Inflammatory macrophage (primary cell): ENCODE results near the gene CDK4.

Experiments used
- DNase-seq, 2 donors: peaks; one replicate each; pipeline ENCODE4 v3.0.0-alpha.2; 2020 to 2022

The CDK4 gene

GRCh38 chr12:57771873-57772428, 19.8 kb upstream of the CDK4 start, which contains the start of gene METTL1:
METTL1 (minus strand) TSS chr12:57772105; CDS start chr12:57772083, 22 bp downstream.
- DNase-seq = peak; percentile 98

- peak; percentile 88 to 95 for DNase-seq
Measured at GRCh38 chr12:57771236-57771872, 19.2 kb upstream of the CDK4 start.

- DNase-seq = peak in 1 of 2 donors; percentile 39
Measured at GRCh38 chr12:57770734-57771133, 18.6 kb upstream of the CDK4 start.

- DNase-seq = no peak
Measured at GRCh38 chr12:57769594-57769993, 17.5 kb upstream of the CDK4 start.

GRCh38 chr12:57767876-57768275, 15.8 kb upstream of the CDK4 start:
- no peak for DNase-seq

GRCh38 chr12:57767305-57767698, 15.2 kb upstream of the CDK4 start:
- DNase-seq = no peak

DNA sequence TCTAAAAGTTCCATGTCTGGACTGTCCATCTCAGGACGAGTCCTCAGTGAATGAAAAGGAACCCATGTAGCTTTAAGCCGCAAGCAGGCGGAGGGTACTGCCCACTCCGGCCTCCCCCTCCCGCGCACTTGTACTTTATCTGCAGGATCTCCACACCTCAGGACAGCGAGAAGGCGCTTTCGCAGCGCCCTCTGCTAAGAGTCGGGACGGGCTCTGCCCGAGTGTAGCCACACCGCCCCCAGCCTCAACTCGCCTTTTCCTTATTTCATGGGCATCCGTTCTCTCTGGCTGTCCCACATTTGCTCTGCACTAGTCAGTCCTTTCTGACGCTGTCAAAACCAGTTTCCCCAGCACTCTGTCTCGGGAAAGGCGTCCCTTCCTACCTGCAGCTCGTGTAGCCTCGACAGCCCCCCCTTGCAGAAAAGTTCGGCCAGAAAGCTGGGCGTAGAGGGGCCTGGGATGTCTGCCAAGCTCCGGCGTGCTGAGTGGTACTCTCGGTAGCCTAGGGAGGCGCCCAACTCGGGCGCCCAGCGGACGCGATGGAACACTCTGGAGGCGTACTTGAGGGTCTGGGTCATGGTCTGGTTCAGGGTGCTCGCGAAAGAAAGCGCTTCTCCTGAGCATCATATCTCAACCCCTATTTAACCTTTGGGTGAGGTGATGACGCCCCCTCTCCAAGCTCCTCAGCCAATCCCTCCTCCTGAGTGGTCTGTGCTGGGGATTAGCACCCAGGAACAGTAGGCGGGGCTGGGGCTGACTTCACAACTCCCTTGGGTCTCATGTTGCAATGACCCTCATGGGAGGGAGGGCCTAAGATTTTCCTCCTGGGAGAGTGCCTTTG, 14.6 kb upstream of the CDK4 start, which contains the start of gene CYP27B1:
CYP27B1 (minus strand) TSS at position 615 of the 841 bp plus-strand sequence; CDS start at position 578, 37 bp downstream.
- peak in 1 of 2 donors; percentile 61 for DNase-seq

GRCh38 chr12:57765698-57766463, 13.8 kb upstream of the CDK4 start:
- DNase-seq = peak in 1 of 2 donors; percentile 35

GRCh38 chr12:57765003-57765697, 13.0 kb upstream of the CDK4 start:
- DNase-seq = peak in 1 of 2 donors; percentile 51

DNA sequence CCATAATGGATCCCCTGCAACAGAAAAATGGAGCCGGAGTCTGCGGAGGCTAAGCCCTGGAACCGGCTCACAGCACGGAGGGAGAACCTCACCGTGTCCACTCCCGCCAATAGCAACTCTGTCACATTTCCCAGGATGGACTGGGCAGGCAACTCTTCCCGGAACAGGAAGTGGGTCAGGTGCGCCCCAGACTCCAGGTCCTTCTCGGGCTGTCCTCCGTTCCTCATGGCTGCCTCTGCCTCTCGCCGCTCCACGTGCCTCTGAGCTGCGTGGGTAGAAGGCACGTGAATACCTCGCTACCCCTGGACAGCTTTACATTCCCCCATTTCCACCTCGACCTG, 12.5 kb upstream of the CDK4 start:
- DNase-seq = no peak

DNA sequence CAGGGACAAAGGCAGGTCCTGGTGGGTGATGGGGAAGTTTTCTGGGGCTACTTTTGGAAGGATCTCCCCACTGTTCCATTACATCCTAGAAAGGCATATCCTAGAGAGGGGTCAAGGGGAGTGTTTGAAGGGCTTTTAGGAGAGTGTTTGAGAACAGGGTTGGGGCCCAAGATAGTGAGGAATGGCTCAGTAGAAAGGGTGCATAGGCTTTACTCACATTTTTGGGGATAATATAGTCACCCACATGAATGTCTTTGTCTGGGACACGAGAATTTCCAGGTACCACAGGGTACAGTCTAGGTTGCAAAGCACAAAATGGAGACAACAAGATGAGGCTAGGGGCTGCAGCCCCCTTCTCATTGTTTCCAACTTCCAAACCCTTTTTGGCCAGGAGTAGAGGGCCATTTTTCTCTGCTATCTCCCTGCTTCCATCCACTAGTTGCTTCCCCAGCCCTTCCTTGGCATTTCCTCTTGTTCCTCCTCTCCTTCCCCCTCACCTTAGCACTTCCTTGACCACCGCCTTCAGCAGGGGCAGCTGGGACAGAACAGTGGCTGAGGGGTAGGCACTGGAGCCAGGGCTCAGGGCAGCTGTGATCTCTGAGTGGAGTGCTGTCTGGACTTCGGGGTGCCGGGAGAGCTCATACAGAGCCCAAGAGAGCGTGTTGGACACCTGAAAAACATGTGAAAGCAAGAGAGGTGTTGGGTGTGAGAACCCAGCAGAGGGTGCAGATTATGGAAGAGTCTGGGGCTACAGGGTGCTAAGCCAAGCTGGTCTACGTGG, 12.0 kb upstream of the CDK4 start:
- DNase-seq = no peak

DNA sequence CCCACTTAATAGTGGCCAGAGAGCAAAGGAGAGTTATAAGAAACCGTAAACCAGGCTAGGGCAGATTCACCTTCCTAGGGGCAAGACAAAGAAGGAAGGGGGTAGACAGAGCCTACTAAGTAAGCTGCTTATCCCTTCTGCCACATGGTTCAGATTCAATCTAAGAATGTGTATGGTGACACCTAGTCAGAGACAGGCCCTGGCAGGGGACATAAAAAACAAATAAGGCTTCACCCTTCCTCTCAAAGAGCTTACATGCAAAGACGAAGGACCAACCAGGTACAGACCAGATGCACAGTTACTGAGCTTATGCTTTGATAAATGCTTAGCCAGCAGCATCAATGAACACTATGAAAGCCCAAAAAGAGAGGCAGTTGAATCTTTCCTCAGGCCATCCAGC, 10.4 kb upstream of the CDK4 start:
- no peak for DNase-seq

DNA sequence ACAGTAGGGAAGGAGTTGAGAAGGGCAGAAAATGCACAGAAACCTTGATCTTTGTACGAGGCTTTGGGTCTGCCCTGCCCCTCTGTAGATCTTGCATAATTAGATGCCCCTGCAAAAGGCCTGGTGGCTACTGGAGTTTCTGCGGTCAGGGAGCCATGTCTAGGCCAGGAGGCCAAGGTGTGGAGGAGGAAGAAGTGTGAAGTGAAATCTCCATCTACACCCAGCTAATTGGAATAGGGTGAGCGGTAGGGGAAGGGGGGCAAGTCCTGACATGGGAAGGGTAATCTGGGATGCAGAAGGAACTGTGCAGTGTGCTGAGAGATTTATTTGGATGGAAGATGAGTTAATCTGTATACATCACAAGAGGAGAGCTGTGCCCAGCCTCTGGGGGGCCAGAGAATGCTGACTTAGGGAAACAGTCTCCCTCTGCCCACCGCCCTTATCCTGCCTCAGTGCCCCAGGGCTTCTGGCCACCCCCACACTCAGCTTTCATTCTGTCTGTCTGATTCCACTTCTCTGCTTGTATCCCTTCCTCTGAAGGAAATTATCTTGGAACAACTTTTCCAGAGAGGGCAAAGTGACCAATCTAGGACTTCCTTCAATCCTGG, 9.4 kb upstream of the CDK4 start:
- DNase-seq = no peak

DNA sequence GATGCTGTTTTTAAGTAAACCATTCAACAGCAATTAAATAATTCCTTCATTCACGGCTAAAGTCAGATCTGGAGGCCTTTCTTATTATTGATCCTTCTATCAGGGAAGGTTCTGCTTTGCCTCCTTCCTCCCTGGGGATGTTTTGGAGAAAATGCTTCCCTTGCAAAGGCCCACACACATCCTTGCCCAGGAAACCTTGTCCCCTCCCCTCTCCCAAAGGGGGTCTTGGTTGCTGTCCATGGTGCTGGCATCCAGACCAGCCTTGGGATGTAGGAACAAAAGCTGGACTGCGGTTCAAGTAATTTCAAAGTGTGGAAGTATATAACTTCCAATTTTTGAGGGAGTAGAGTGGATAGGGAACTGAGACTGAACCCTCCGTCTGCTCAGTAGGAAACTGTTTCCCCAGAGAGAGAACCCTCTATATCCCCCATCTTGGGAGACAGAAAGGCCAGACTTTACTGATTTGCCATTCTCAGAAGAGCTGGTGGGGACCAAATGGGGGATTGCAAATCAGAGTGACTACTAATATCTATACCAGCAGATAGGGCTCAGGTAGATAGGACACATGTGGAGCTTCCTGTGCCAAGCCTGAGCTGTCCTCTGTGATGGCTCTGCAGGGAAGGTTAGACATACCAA, 8.4 kb upstream of the CDK4 start:
- no peak for DNase-seq

- no peak for DNase-seq
Measured at GRCh38 chr12:57759360-57759980, 7.4 kb upstream of the CDK4 start.

- DNase-seq = no peak
Measured at GRCh38 chr12:57758552-57759359, 6.6 kb upstream of the CDK4 start.

- DNase-seq = no peak
Measured at GRCh38 chr12:57757771-57758170, 5.7 kb upstream of the CDK4 start.

- DNase-seq = peak; percentile 48 to 61
Measured at GRCh38 chr12:57756406-57757341, 4.6 kb upstream of the CDK4 start.
